Panc1 (cell line): ENCODE results near the gene NTN3. TPM values are rescaled to one million over a fixed set of nuclear protein-coding genes. Genes with fewer than 3 reads are reported as not detected.
"Not testable (repeated sequence)": the region's sequence is repeated elsewhere in the genome, so short reads cannot be mapped to it uniquely, and the experiment has no call there.

Experiments
- ATAC-seq: fragments of 200-7000 bp; cut with Tn5 transposase; 2 replicates; pipeline ENCODE4 v1.9.1; 2020; ENCODE audit warnings: mild to moderate bottlenecking, moderate library complexity
- BruUV-seq: library from RNA; stranded (reverse); fragments of 400-500 nt; replicated peaks from 2 replicates; lab custom pipeline; 2021; lab: Mats Ljungman, UMichigan
- CTCF ChIA-PET: fragments of 300-600 bp; sonication (Branson Sonifier 250); formaldehyde crosslinking; loops from one replicate; lab custom pipeline; 2022; ENCODE audit warnings: antibody characterized with exemption; lab: Charles Lee
- POLR2A ChIA-PET: fragments of 300-600 bp; sonication (Branson Sonifier 250); formaldehyde crosslinking; loops from one replicate; lab custom pipeline; 2022; ENCODE audit warnings: antibody characterized with exemption; lab: Charles Lee
- DNase-seq: peaks from one replicate; pipeline ENCODE4 v3.0.0-alpha.2; 2010; ENCODE audit warnings: low read depth, low spot score
- H3K27ac ChIP-seq: 2 replicates; pipeline ENCODE4 v1.5.1; 2011; ENCODE audit warnings: mild to moderate bottlenecking, low read length, inconsistent platforms
- H3K27me3 ChIP-seq: fragments of 200-500 bp; sonication (Bioruptor generic); 2 replicates; pipeline ENCODE4 v1.6.0; 2014; ENCODE audit warnings: low read length, inconsistent platforms; ENCODE audit not compliant: control insufficient read depth, insufficient read depth
- H3K36me3 ChIP-seq: fragments of 200-500 bp; sonication (Bioruptor generic); 2 replicates; pipeline ENCODE4 v1.5.1; 2014; ENCODE audit warnings: inconsistent platforms, mild to moderate bottlenecking, low read length, moderate library complexity; ENCODE audit not compliant: control insufficient read depth, insufficient read depth
- H3K4me1 ChIP-seq: 2 replicates; pipeline ENCODE4 v1.5.1; 2011; ENCODE audit warnings: inconsistent platforms, mild to moderate bottlenecking, low read length, moderate library complexity; ENCODE audit not compliant: control insufficient read depth, insufficient read depth
- H3K4me3 ChIP-seq, 2 experiments: 2 replicates each; pipeline ENCODE4 v1.5.1; 2011 to 2012; ENCODE audit warnings: low read depth in 2 of 2, low read length in 2 of 2, mild to moderate bottlenecking in 2 of 2, inconsistent platforms in 1 of 2, moderate library complexity in 1 of 2
- H3K9me3 ChIP-seq: fragments of 200-500 bp; sonication (Bioruptor generic); 2 replicates; pipeline ENCODE4 v1.5.1; 2014; ENCODE audit warnings: low read depth, mild to moderate bottlenecking, inconsistent platforms, low read length, moderate library complexity; ENCODE audit not compliant: control insufficient read depth, insufficient read depth
- POLR2AphosphoS5 ChIP-seq: IDR thresholded peaks from 2 replicates; pipeline ENCODE4 v1.6.1; 2012; ENCODE audit warnings: mild to moderate bottlenecking, low read depth, low read length, moderate library complexity
- SIN3A ChIP-seq: IDR thresholded peaks from 2 replicates; pipeline ENCODE4 v1.6.1; 2012; ENCODE audit warnings: low read depth, mild to moderate bottlenecking, low read length, moderate library complexity, borderline replicate concordance; ENCODE audit not compliant: insufficient read depth
- TCF7L2 ChIP-seq: IDR thresholded peaks from 2 replicates; pipeline ENCODE4 v1.6.1; 2011; ENCODE audit warnings: mild to moderate bottlenecking, low read depth, low read length, inconsistent platforms
- in situ Hi-C: cut with HindIII; loops from 2 replicates; pipeline ENCODE4 v1.10.0; 2016; ENCODE audit warnings: low sequenced_read_pairs, low pct_unique_long_range_greater_than_20kb
- intact Hi-C: fragments of 100-400 bp; cut with micrococcal nuclease; formaldehyde crosslinking; loops from one replicate; pipeline ENCODE4 v1.10.0; 2022; ENCODE audit not compliant: unreplicated experiment
- total RNA-seq: library from RNA; stranded (reverse); gene quantifications from one replicate; pipeline ENCODE4 v1.2.1, GENCODE V29; 2021; ENCODE audit not compliant: unreplicated experiment
- TF ChIP-seq, protein P1 (sequence below): fragments of 450-650 bp; IDR thresholded peaks from 2 replicates; pipeline ENCODE4 v1.5.1; 2017; ENCODE audit warnings: mild to moderate bottlenecking
- TF ChIP-seq, protein P2 (sequence below), 2 experiments: IDR thresholded peaks; 2 replicates each; pipeline ENCODE4 v1.6.1; 2011 to 2012; ENCODE audit warnings: low read depth in 2 of 2, control low read depth in 1 of 2, low read length in 1 of 2, mild to moderate bottlenecking in 1 of 2, moderate library complexity in 1 of 2; ENCODE audit not compliant: insufficient read depth in 1 of 2

The NTN3 gene
- total RNA-seq, 1 experiment from 2014 or later = 3.2 TPM

DNA sequence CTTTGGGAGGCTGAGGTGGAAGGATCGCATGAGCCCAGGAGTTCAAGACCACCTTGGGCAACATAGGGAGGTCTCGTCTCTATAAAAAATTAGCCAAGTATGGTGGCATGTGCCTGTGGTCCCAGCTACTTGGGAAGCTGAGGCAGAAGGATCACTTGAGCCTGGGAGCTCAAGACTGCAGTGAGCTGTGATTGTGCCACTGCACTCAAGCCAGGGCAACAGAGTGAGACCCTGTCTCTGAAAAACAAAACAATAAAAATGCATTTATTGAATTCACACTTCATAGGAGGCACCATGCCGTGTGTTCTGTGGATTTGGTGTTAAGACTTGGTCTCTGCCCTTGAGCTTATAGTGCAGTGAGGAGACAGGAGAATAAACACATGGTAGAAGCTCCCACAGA lies 6.2 kb downstream of the NTN3 start:
- in situ Hi-C loops = no loop called here
- Histone ChIP-seq H3K27ac (no peak overlapping the region), H3K4me3 (no peak overlapping the region), H3K27me3 (no peaks in the 10 kb centered on the region), H3K9me3 (no peaks in the 10 kb centered on the region), H3K36me3 (no peaks in the 10 kb centered on the region; the same call in 1 of the 2 replicates), H3K4me1 (peaks cover 23% of the 10 kb centered on the region)
- TF ChIP-seq, protein P1, sequence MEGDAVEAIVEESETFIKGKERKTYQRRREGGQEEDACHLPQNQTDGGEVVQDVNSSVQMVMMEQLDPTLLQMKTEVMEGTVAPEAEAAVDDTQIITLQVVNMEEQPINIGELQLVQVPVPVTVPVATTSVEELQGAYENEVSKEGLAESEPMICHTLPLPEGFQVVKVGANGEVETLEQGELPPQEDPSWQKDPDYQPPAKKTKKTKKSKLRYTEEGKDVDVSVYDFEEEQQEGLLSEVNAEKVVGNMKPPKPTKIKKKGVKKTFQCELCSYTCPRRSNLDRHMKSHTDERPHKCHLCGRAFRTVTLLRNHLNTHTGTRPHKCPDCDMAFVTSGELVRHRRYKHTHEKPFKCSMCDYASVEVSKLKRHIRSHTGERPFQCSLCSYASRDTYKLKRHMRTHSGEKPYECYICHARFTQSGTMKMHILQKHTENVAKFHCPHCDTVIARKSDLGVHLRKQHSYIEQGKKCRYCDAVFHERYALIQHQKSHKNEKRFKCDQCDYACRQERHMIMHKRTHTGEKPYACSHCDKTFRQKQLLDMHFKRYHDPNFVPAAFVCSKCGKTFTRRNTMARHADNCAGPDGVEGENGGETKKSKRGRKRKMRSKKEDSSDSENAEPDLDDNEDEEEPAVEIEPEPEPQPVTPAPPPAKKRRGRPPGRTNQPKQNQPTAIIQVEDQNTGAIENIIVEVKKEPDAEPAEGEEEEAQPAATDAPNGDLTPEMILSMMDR = no peak
- TF ChIP-seq SIN3A = no peak
- TF ChIP-seq TCF7L2 = no peak
- no peak for TF ChIP-seq POLR2AphosphoS5
- CTCF ChIA-PET = interaction anchor here (0.6 kb wide), 1 partner anchor 49 kb away, joined by 3 read pairs; no protein-coding TSS in a partner anchor
- intact Hi-C loops = no loop called here
- BruUV-seq = no TSS peak
- ATAC-seq = no peak
- no peak for DNase-seq
- POLR2A ChIA-PET = interaction anchor here (0.5 to 1.1 kb wide), 2 partner anchors 9 to 27 kb away, joined by 3 read pairs; no protein-coding TSS in a partner anchor

DNA sequence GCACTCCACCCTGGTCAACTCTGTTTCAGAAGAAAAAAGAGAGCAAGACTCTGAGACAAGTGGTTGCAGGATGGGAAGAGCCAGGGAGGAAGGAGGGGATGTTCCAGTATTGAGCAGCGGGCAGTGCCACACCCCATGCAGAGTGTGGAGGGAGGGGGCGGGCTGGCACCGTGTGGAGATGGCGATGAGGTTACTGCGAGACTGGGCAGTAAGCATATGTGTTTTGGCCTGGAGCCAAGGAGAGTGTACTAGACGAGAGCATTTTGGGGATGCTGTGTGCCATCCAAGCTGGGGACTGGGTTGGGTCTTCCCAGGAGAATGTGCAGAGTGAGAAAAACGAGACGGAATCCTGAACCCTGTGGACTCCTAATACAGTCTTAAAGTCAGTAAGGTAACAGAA lies 7.2 kb downstream of the NTN3 start:
- intact Hi-C loops = no loop called here
- CTCF ChIA-PET = no interaction called here
- no peak for ATAC-seq

DNA sequence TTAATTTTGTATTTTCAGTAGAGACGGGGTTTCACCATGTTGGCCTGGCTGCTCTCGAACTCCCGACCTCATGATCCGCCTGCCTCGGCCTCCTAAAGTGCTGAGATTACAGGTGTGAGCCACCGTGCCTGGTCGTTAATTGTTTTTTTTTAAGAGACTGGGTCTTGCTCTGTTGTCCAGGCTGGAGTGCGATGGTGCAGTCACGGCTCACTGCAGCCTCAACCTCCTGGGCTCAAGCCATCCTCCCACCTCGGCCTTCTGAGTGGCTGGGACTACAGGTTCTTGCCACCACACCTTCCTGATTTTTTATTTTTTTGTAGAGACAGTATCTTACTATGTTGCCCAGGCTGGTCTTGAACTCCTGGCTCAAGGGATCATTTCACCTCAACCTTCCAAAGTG lies 8.9 kb downstream of the NTN3 start:
- POLR2A ChIA-PET, BruUV-seq, H3K27ac ChIP-seq: not testable (repeated sequence)

More for the DNA sequence above, 7.2 kb downstream of the NTN3 start:
- H3K36me3 ChIP-seq = no peaks in the 10 kb centered on the region; the same call in 1 of the 2 replicates
- no peaks in the 10 kb centered on the region for H3K27me3 ChIP-seq
- TF ChIP-seq POLR2AphosphoS5 = no peak
- TF ChIP-seq, protein P2, sequence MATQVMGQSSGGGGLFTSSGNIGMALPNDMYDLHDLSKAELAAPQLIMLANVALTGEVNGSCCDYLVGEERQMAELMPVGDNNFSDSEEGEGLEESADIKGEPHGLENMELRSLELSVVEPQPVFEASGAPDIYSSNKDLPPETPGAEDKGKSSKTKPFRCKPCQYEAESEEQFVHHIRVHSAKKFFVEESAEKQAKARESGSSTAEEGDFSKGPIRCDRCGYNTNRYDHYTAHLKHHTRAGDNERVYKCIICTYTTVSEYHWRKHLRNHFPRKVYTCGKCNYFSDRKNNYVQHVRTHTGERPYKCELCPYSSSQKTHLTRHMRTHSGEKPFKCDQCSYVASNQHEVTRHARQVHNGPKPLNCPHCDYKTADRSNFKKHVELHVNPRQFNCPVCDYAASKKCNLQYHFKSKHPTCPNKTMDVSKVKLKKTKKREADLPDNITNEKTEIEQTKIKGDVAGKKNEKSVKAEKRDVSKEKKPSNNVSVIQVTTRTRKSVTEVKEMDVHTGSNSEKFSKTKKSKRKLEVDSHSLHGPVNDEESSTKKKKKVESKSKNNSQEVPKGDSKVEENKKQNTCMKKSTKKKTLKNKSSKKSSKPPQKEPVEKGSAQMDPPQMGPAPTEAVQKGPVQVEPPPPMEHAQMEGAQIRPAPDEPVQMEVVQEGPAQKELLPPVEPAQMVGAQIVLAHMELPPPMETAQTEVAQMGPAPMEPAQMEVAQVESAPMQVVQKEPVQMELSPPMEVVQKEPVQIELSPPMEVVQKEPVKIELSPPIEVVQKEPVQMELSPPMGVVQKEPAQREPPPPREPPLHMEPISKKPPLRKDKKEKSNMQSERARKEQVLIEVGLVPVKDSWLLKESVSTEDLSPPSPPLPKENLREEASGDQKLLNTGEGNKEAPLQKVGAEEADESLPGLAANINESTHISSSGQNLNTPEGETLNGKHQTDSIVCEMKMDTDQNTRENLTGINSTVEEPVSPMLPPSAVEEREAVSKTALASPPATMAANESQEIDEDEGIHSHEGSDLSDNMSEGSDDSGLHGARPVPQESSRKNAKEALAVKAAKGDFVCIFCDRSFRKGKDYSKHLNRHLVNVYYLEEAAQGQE (IDR thresholded peaks at IDR 0.05; ENCODE audit: insufficient read depth in 1 of 2, low read depth in 2 of 2, low read length in 1 of 2) = no peak
- TF ChIP-seq, protein P1 = no peak
- H3K27ac ChIP-seq = no peak overlapping the region
- no peak overlapping the region for H3K4me3 ChIP-seq
- BruUV-seq = no TSS peak
- in situ Hi-C loops = no loop called here
- H3K4me1 ChIP-seq = peaks cover 13% of the 10 kb centered on the region
- no peak for DNase-seq
- no peaks in the 10 kb centered on the region for H3K9me3 ChIP-seq
- POLR2A ChIA-PET = no interaction called here

More for the DNA sequence above, 8.9 kb downstream of the NTN3 start:
- DNase-seq, H3K27me3 ChIP-seq, intact Hi-C loops, H3K9me3 ChIP-seq, in situ Hi-C loops, H3K36me3 ChIP-seq, H3K4me3 ChIP-seq, ATAC-seq: not testable (repeated sequence)
- peaks cover 16% of the 10 kb centered on the region for H3K4me1 ChIP-seq
- CTCF ChIA-PET = interaction anchor here (0.6 kb wide), 1 partner anchor 21 kb away, joined by 3 read pairs; no protein-coding TSS in a partner anchor
